TTC549 (cell line): Measurements from ENCODE around the gene PLEKHO1.

Experiments
- FAIRE-seq: peaks from 2 replicates; lab custom pipeline; 2012; peaks lifted over from hg19 to GRCh38; lab: Jason Lieb, UNC

The PLEKHO1 gene

DNA sequence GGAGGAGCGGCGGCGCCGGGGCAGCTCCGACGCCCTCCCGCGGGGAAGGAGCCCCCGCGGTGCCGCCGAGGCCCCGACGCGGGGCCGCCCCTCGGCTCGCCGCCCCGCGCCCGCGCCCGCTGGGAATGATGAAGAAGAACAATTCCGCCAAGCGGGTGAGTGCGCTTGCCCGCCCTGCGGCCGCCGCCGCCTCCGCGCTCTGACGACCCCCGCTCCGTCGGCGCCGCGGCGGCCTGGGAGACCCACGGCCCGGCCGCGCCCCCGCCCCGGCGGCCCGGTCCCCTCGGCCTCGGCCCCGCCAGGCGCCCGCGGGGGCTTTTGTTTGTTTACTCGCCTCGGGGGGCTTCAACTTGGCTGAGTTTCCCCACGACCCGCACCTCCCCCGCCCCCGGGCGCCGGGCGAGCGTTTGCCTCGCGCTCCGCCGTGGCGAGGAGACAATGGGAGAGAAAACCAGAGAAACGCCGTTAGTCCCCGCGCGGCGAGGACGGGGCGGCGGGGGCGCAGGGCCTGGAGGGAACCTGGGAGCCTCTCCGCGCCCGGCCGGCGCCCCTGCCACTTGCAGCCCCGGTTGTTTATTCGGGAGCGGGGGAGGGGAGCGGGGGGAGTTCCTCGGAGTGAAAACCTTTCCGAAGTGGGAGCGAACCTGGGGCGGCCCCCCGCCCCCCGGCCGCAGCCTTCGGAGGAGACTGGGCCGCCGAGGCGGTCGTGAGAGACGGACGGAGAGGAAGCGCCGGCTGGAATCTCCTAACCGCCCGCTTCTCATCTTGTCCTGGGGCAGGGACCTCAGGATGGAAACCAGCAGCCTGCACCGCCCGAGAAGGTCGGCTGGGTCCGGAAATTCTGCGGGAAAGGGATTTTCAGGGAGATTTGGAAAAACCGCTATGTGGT, 661 bp downstream of the PLEKHO1 start:
- FAIRE-seq, result no peak

DNA sequence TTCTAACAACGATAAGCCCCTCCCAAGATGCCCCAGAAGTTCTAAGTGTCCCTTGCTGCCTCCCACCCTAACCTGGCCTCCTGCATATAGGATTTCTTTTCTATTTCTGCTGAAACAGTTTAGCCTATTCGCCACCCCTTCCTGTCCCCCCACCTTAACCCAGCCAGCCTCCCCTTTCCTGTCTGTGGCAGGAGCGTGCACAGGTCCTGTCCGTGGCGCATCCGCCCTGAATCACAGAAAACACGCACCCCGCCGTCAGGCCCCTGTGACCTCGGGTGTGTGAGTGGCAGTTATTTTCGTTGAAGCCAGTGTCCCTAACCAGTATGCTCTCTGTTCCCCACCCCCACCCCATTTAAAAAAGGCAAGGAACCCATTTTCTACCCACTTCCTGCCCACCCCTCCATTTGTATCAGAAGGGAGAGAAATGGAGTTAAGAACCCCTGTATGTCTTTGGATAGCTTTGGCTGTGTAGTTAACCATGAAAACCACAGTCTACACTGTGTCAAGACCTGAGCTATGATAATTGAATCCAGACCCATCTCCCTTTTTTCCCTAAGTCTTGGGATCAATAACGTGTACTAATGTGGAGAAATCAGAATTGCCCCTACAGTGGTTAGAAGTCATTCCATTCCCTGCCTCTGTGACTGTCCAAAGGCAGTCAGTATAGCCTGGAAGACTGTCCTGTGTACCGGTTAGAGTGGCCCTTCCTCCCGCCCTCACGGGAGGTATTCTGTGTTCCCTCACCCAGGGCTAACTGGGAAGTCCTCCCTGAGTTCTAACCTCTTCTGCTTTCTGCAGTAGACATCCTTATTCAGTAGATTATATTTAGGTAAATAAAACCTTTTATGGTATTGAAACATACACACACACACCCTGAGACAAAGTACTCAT, 1.8 kb downstream of the PLEKHO1 start:
- FAIRE-seq, result no peak

DNA sequence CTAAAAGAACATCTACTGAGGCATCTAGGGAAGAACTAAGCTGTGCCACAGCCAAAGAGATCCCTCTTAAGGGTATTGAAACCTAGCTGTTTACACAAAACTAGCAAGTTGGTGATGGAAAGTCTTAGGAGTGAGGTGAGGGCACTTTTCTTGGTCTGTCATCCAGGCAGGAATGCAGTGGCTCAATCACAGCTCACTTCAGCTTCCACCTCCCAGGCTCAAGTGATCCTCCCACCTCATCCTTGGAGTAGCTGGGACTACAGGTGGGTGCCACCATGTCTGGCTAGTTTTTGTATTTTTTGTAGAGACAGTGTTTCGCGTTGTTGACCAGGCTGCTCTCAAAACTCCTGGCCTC, 2.4 kb downstream of the PLEKHO1 start:
- no peak for FAIRE-seq

DNA sequence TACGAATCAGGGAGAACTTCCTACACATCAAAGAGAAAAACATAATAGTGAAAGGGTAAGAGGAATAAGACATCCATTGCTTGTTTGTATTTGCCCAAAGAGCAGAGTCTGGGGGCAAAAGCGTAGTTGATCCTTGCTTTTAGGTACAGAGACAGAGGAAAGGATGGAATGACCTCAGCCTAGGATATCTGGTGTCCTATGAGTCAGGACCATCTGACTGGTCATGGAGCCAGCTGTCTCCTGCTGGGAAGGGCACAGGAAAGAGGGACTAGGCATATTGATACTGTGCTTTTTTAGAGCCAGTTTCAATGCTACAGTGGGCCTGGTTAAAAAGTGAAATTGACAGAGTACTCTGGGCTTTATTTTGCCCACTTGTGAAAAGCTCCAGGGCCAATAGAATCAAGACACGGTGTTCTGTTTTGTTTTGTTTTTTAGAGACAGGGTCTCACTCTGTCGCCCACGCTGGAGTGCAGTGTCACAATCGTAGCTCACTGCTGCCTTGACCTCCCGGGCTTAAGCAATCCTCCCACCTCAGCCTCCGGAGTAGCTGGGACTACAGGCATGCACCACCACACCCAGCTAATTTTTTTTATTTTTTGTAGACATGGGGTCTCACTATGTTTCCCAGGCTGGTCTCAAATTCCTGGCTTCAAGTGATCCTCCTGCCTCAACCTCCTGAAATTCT, 3.2 kb downstream of the PLEKHO1 start:
- FAIRE-seq, result no peak

DNA sequence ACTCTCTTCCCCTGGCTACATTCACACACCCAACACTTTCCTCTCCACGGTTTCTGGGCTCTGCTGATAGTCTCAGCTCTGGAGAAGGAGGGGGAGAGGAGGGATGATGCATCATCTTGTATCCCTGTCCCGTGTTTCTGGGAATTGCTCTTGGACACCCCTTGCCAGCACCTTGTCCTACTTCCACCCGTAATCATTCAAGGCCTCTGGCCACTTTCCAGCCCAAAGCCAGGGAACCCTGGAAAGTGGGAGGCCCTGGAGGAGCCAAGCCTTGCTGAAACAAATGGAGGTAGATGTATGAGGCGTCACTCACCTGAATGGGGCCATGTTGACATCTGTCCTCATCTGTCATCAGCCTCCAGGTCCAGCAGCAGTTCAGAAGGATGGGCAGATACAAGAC, 4.4 kb downstream of the PLEKHO1 start:
- no peak for FAIRE-seq

DNA sequence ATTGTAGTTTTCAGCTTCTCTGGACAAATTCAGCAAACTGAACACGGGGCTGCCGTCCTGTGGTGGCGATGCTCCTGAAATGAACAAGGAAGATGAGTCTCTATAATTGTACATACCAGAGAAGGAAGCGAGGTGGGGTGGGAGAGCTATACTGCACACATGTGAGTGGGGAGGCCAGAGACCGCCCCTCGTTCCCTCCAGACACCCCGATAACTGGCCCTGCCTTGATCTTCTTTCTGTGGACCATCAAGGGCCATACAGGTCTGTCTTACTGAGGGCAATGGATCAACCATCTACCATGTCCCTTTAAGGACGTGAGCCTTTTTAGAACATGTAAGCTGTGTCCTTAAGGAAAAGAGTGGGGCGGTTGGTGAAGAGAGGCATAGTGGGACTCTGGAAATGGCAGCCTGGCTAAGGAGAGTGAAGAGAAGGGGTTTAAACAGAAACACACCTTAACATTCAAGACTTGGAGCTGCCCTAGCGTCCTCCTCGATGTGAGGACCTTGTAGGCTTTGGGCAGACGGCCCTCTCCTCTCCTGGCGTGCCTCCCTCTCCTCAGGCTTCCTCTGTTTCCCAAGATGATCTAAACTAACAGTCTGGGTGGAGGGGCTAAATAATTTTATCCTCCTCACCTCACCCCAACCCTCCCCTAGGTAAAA, 5.8 kb downstream of the PLEKHO1 start:
- FAIRE-seq, result no peak

DNA sequence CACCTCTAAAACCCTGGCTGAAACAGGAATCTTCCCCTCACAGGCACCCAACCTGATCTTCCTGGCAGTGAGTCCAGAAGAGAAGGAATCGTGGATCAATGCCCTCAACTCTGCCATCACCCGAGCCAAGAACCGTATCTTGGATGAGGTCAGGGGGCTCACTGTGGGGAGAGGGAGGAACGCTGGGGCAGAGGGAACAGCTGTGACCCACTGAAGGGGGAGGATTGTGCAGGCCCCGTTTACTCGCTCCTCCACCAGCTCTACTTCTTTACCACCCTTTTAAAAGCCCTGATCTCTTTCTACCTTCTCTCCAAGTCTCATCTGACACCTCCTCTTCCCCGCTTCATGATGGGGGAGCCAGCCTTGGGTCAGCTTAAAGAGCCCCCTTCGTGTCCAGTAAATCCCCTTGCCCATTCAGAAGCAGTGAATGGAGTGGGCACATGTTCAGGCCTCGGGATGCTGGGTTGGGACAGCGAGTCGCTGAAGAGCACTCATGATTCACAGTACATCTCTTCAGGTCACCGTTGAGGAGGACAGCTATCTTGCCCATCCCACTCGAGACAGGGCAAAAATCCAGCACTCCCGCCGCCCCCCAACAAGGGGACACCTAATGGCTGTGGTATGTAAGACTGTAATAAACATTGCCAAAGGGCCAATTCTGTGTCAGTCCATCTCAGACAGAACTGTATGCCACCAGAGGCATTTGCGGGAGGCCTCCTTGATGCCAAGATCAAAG, 7.3 kb downstream of the PLEKHO1 start:
- no peak for FAIRE-seq

DNA sequence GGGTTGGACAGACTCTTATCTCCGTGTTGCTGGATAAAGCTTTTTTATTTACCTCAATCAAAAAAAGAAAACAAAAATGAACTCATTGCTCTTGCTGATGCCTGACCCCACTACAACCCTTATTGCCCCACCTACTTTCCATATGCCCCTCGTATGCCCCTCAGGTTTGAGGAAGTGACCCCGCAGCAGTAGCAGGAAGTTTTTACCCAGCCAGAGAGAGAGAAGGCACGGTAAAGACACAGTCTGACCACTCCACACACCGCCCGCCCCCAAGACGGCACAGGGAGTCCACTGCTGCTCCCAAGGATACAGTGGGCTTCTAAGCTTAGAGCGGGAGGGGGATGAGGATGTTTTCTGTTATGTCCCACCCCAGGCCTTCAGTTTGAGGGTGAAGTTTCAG, 9.8 kb downstream of the PLEKHO1 start:
- FAIRE-seq, result no peak

DNA sequence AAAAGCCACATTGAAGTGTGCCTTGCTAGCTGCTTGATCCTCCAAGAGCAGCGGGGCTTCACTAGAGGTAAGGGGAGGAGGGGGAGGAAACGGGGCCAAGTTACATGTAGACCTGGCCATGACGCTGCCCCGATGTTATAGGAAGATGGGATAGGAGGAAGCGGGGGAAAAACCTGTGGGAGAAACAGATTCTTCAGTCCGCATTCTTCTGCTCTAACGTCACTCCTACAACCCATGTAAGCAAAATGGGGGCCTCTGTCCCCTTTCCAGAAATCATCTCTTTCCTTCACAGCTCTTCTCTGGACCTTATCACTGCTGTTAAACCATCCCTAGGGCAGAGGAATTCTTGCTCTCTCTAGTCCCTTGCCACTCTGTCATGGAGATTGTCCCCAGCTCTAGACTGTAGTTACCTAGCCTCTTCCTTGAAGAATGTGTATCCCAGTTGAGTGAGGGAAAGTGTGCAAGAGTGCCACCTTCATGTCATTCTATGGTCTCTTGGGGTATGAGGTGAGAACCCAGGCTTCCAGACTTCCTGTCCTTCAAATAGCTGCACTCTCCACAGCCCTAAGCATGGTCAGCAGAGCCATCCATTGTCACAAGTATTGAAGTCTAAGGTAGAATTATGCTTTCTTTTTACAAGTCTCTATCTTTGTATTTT, 11.4 kb downstream of the PLEKHO1 start:
- FAIRE-seq, result no peak

DNA sequence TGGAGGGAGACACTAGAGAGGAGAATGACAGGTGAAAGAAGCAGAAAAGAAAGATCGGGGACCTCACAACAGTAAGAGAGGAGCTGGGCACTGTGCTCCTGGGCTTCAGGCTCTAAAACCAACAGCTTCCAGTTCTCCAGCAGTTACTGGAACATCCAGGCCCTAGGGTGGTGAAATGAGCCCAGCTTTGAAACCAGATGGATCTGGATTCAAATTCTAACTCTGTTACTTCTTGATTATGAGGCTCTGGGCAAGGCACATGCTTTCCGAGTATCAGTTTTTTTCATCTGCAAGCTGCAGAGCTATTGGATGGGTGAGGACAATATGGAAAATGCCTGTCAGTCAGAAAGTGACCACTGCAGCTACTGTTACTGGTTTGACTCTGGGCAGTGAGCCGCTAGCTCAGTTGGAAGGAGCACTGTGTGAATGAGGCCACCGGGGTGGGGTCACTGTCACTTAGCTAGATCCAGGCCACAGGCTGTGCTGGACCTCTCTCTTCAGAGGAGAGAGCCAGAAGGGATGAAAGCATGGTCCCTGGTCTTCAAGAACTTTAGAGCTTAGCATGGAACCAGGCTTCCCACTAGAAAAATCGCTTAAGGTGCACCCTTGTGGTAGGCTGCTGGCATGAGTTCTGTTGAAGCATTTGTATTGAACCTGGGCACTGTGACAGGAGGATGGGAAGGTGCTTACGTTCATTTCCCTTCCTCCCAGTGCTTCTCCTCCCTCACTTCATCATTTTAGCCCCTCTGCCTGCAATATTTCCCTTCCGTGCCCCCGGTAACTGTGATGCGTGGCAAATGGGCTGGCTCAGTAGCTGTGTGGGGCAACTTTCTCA, 12.2 kb downstream of the PLEKHO1 start:
- no peak for FAIRE-seq

DNA sequence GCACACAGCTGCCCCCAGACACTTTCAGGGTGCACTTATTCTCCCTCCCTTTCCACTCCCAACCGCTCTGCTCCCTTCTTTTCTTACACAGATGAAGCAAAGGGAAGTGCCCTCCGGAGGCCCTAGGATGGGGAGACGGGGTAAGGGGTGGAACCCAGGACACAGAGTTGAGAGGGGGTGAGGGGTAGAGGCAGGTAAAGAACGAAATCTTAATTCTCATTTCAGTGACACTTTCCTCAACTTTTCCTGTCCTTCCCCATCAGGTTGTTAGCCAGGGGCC, 12.8 kb downstream of the PLEKHO1 start:
- no peak for FAIRE-seq

DNA sequence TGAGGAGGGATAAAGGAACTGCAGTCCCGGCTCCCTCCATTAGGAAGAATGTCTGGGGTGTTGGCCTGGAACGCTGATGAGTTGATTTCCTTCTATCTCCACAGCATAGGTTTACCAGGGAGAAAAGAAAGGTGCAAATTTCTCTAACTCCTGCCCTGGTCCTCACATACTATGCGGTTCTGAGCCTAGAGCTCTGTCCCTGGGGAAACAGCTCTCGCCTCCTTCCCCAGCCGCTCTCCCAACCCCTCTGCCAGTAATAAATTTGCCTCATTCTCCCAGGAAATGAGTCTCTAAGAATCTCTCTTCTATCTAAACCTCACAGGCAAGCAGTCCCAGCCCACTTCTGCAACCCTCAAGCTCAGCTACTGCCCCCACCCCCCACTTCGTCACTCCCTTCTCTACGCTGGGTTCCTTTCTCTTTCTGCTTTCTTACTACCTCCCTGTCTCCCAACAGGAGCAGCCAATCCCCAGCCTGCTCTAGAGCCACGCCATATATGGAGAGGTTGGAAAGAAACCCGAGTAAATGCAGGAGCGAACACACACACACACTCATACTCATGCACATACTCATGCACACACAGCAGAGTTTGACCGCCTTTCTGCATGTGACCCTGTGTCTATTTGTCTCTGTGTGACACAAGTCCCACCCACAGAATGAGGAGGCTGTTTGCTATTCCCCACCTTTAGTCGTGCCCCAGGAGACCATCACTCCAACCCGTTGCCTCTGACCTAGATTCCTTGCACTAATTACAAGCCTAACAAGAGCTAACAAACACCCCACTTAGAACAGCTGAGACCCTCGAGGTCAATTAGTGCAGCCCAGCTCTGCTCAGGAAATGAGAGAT, 13.4 kb downstream of the PLEKHO1 start:
- peak; percentile 95 for FAIRE-seq

DNA sequence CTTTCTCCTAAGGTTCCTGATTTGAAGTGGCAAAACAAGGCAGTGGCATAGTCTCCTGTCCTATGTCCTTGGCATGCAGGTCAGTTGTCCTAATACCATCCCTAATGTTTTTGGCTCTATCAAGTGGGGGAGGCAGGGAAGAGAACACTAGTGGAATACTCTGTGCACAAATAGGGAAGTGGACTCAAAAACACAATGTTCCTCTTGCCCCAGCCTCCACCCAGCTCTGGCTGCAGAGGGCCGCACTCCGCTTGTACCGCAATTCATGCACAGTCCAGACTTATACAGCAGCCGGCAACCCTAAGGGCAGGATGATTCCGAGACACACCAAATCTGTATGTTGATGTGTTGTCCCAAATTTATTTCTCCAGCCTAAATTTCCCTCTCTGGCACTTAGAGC, 14.5 kb downstream of the PLEKHO1 start:
- FAIRE-seq, result no peak

DNA sequence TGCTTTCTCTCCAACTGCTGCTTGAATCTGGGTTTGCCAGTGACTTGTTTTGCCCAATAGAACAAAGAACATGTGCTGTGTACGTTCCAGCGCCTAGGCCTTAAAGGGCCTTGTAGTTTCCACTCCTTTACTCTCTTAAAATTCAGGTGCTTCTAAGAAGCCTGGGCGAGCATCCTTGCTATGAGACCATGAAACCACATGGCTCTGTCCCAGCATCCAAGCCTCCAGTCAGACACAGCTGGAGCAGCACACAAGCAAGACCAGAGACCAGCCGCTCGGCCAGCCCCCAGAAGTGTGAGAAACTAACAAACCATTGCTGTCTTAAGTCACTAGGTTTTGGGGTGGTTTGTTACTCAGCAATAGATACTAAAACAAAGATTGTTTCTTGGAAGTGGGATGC, 15.1 kb downstream of the PLEKHO1 start:
- FAIRE-seq, result no peak

DNA sequence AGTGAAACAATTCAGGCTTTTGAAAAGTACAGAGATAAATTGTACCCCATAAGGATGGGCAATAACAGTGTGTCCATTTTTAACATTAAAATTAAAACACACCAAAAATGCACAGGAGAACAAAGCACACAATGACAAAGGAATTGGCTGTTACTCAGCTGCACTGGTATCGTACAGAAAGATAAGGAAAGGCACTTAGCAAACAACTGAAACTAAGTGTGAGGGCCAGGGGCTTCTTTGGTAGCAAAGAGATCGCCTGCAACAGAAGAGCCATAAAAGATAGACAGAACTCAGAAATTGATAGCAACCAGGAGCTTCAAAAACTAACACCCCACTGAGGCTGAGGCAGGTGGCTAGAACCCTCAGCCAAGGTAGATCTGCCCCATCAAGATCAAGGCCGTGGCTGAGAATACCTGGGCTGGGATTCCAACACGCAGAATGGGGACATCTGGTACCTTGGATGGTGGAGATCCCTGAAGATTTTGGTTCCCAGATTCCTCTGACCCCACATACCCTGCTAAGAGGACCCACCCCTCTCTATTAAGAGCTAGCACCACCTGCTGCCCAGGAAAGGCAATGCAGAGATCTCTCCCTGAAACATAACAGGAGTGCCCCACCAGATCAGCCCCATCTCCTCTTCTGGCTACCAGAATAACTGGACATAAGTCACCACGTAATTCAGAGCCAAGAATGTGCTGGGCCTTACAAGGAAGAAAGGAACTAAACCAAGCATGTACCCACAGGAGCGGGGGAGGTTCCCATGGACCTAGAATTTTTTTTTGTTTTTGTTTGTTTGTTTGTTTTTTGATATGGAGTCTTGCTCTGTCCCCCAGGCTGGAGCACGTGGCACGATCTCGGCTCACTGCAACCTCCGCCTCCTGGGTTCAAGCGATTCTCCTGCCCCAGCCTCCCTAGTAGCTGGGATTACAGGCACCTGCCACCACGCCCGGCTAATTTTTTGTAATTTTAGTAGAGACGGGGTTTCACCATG, 16.2 kb downstream of the PLEKHO1 start:
- no peak for FAIRE-seq

DNA sequence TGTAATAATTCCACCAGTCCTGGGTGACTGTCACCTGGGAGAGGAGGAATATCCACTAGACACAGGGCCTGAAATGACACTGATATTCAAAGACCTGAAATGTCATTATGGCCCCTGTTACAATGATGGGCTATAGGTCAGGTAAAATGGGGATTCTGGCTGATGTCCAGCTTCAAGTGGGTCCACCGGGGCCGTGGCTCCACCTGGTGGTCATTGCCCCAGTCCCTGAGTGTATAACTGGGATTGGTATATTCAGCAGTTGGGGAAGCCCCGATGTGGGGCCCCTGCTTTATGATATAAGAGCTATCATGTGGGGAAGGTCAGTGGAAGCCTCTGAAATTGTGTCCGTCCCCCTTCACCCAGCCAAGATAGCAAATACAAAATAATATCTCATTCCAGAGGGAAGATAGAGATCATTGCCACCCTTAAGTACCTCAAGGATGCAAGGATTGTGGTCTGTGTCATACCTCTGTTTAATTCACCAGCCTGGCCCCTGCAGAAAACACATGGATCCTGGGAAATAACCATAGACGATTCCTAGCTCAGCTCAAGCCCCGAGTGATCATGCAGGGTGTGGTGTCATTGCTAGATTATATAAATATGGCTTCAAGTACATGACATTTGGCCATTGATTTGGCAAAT, 19.4 kb downstream of the PLEKHO1 start:
- FAIRE-seq, result no peak

DNA sequence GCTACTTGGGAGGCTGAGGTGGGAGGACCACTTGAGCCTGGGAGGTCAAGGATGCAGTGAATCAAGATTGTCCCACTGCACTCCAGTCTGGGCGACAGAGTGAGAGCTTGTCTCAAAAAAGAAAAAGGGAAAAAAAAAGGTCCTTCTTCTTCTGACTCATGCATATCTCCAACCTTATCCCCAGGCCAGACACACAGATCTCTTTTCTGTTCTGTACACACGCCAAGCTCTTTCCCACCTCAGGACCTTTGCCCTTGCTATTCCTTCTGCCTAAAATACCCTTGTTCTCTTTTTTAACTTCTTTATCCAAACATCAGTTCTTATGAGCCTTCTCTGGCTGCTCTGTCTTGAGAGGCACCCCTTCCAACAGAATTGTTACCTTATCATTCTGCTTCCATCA, 22.1 kb downstream of the PLEKHO1 start:
- no peak for FAIRE-seq

DNA sequence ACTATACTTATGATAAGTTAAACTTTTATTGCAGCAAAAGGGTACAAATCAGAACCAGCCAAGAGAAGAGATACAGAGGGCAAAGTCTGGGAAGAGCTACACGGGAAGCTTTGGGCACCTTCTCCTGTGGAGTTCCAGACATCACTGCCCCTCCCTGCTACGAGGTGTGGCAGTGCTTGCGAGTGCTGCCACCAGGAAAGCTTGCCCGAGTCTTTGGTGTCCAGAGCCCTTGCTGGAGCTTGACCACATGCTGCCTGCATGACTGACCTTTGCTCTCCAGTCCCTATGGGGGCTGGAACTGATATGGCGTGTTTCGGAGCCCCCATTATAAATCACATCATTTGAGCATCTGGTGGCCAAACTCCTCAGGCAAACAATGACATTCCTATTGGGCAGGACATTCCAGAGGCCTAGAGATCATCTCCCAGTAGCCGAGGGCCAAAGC, 23.4 kb downstream of the PLEKHO1 start:
- no peak for FAIRE-seq
